GM21390 (cell line): ENCODE measurements around the gene C22orf23.
"Not testable (repeated sequence)": the region's sequence is repeated elsewhere in the genome, so short reads cannot be mapped to it uniquely, and the experiment has no call there.

ENCODE experiments used
- ATAC-seq: cut with Tn5 transposase; IDR thresholded peaks from one replicate; pipeline ENCODE4 v1.9.1; 2021; ENCODE audit not compliant: unreplicated experiment

C22orf23 gene

GRCh38 chr22:37982938-37983859, 29.8 kb upstream of the C22orf23 start:
- ATAC-seq = no peak

GRCh38 chr22:37982151-37982785, 28.9 kb upstream of the C22orf23 start:
- ATAC-seq = no peak

- no peak for ATAC-seq
Observed at GRCh38 chr22:37981282-37982011, 28.0 kb upstream of the C22orf23 start.

- no peak for ATAC-seq
Observed at GRCh38 chr22:37979782-37980181, 26.4 kb upstream of the C22orf23 start.

- no peak for ATAC-seq
Observed at GRCh38 chr22:37976547-37976946, 23.1 kb upstream of the C22orf23 start.

- not testable (repeated sequence) for ATAC-seq
Observed at GRCh38 chr22:37976022-37976421, 22.6 kb upstream of the C22orf23 start.

- ATAC-seq = no peak
Observed at GRCh38 chr22:37975153-37975552, 21.8 kb upstream of the C22orf23 start.

GRCh38 chr22:37973271-37974170, 20.1 kb upstream of the C22orf23 start:
- no peak for ATAC-seq

- ATAC-seq = no peak
Observed at GRCh38 chr22:37972527-37972926, 19.1 kb upstream of the C22orf23 start.

- ATAC-seq = no peak
Observed at GRCh38 chr22:37971475-37972434, 18.4 kb upstream of the C22orf23 start.

GRCh38 chr22:37970864-37971263, 17.5 kb upstream of the C22orf23 start:
- no peak for ATAC-seq

GRCh38 chr22:37968452-37969251, 15.3 kb upstream of the C22orf23 start:
- no peak for ATAC-seq

- no peak for ATAC-seq
Observed at GRCh38 chr22:37967637-37968451, 14.4 kb upstream of the C22orf23 start.

GRCh38 chr22:37967147-37967546, 13.7 kb upstream of the C22orf23 start:
- no peak for ATAC-seq

- no peak for ATAC-seq
Observed at GRCh38 chr22:37965940-37966664, 12.7 kb upstream of the C22orf23 start.

GRCh38 chr22:37961062-37961461, 7.7 kb upstream of the C22orf23 start:
- ATAC-seq = no peak

- no peak for ATAC-seq
Observed at GRCh38 chr22:37959231-37959825, 5.9 kb upstream of the C22orf23 start.
